Fibroblast of lung (primary cell): ENCODE data around the gene CBFA2T2. TPM values are rescaled to one million over a fixed set of nuclear protein-coding genes. Genes with fewer than 3 reads are reported as not detected.
A peak's percentile ranks its signal among the peaks of the same experiment; 100 is the strongest.
"Not testable (repeated sequence)": the region's sequence is repeated elsewhere in the genome, so short reads cannot be mapped to it uniquely, and the experiment has no call there.

Source experiments
- DNase-seq, 2 donors: peaks; one replicate each; pipeline versions ENCODE4 v3.0.0 to v3.0.0-alpha.2; 2010; ENCODE audit warnings: low read depth in 2 of 2
- H2AFZ ChIP-seq: 2 replicates; pipeline ENCODE4 v1.5.1; 2012; ENCODE audit warnings: low read length, control low read depth, inconsistent platforms
- H3K27ac ChIP-seq: 2 replicates; pipeline ENCODE4 v1.5.1; 2011; ENCODE audit warnings: low read length, control low read depth; ENCODE audit not compliant: insufficient read depth
- H3K27me3 ChIP-seq: 2 replicates; pipeline ENCODE4 v1.5.1; 2011; ENCODE audit warnings: mild to moderate bottlenecking, low read length; ENCODE audit not compliant: control insufficient read depth, insufficient read depth
- H3K36me3 ChIP-seq: 2 replicates; pipeline ENCODE4 v1.5.1; 2011; ENCODE audit warnings: low read length; ENCODE audit not compliant: control insufficient read depth, insufficient read depth
- H3K4me1 ChIP-seq: 2 replicates; pipeline ENCODE4 v1.5.1; 2011; ENCODE audit warnings: low read length; ENCODE audit not compliant: control insufficient read depth, insufficient read depth; ENCODE audit errors: extremely low read depth
- H3K4me2 ChIP-seq: 2 replicates; pipeline ENCODE4 v1.5.1; 2011; ENCODE audit warnings: low read length, control low read depth; ENCODE audit not compliant: insufficient read depth; ENCODE audit errors: extremely low read depth
- H3K4me3 ChIP-seq, 4 experiments: fragments of 200-600 bp in 1 of 4; sonication (generic) in 1 of 4; replicated peaks in 1 of 4; 2 replicates each; pipeline ENCODE4 v1.5.1; 2011 to 2016; ENCODE audit warnings: low read length in 4 of 4, low read depth in 3 of 4, mild to moderate bottlenecking in 3 of 4, control low read depth in 2 of 4, inconsistent platforms in 1 of 4, mixed read lengths in 1 of 4; ENCODE audit not compliant: insufficient read depth in 1 of 4; ENCODE audit errors: control extremely low read depth in 1 of 4
- H3K79me2 ChIP-seq: 2 replicates; pipeline ENCODE4 v1.5.1; 2012; ENCODE audit warnings: mild to moderate bottlenecking, low read length, inconsistent platforms; ENCODE audit not compliant: control insufficient read depth, insufficient read depth
- H3K9ac ChIP-seq: 2 replicates; pipeline ENCODE4 v1.5.1; 2011; ENCODE audit warnings: mild to moderate bottlenecking, low read length, control low read depth; ENCODE audit not compliant: insufficient read depth
- H3K9me3 ChIP-seq: 2 replicates; pipeline ENCODE4 v1.5.1; 2012; ENCODE audit warnings: low read depth, low read length; ENCODE audit not compliant: control insufficient read depth, insufficient read depth
- H4K20me1 ChIP-seq: 2 replicates; pipeline ENCODE4 v1.5.1; 2011; ENCODE audit warnings: low read length; ENCODE audit not compliant: control insufficient read depth, insufficient read depth; ENCODE audit errors: extremely low read depth
- CTCF ChIP-seq, 2 donors: IDR thresholded peaks in 1 of 2; conservative IDR thresholded peaks in 1 of 2; 1 replicate in 1 of 2; 2 replicates in 1 of 2; pipeline ENCODE4 v1.5.1; 2011 to 2012; ENCODE audit warnings: low read length in 2 of 2, control low read depth in 1 of 2, inconsistent platforms in 1 of 2, low read depth in 1 of 2, mild to moderate bottlenecking in 1 of 2
- EZH2 ChIP-seq: IDR thresholded peaks from 2 replicates; pipeline ENCODE4 v1.5.1; 2012; ENCODE audit warnings: low read length, control low read depth, mild to moderate bottlenecking; ENCODE audit errors: missing control alignments
- polyA plus RNA-seq, 2 donors: library from polyadenylated mRNA; depleted of rRNA in 1 of 2; stranded (reverse) in 1 of 2; unstranded in 1 of 2; fragments of >200 nt; gene quantifications; 2 replicates each; pipeline ENCODE4 v1.2.1, GENCODE V29; 2011 to 2012; ENCODE audit warnings: missing spikeins in 1 of 2
- total RNA-seq: library from RNA; depleted of rRNA; stranded (reverse); fragments of >200 nt; gene quantifications from 2 replicates; pipeline ENCODE4 v1.2.1, GENCODE V29; 2014

CBFA2T2 gene
- total and polyA plus RNA-seq, 2 donors (not counting 1 experiment from before 2014, with no cell fraction given): 5.6 to 7.3 TPM

DNA sequence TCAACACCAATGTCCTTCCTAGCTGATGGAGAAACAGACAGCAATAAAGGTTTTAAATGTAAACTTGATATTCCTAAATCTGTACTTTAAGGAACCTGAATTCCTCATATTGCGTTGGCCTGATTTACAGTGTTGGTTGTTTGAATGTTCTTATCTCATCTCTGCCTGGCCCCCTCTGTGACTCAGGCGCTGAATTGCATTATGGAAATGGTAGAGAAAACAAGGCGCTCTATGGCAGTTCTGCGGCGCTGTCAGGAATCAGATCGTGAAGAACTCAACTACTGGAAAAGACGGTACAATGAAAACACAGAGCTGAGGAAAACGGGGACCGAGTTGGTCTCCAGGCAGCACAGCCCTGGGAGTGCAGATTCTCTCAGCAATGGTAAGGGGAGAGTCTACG lies 139.6 kb downstream of the CBFA2T2 start:
- Histone ChIP-seq H3K4me3 (no peak overlapping the region), H3K9ac (no peak overlapping the region), H4K20me1 (no peaks in the 10 kb centered on the region), H3K4me2 (no peak overlapping the region), H3K79me2 (no peaks in the 10 kb centered on the region), H3K27ac (no peak overlapping the region), H2AFZ (no peak overlapping the region), H3K27me3 (no peaks in the 10 kb centered on the region), H3K4me1 (no peaks in the 10 kb centered on the region), H3K9me3 (no peaks in the 10 kb centered on the region), H3K36me3 (no peaks in the 10 kb centered on the region)
- TF ChIP-seq EZH2: no peak
- no peak for TF ChIP-seq CTCF (conservative IDR thresholded peaks at IDR 0.05 in 1 of 2, IDR thresholded peaks at IDR 0.05 in 1 of 2; ENCODE audit: low read depth in 1 of 2, low read length in 2 of 2)
- no peak for DNase-seq

DNA sequence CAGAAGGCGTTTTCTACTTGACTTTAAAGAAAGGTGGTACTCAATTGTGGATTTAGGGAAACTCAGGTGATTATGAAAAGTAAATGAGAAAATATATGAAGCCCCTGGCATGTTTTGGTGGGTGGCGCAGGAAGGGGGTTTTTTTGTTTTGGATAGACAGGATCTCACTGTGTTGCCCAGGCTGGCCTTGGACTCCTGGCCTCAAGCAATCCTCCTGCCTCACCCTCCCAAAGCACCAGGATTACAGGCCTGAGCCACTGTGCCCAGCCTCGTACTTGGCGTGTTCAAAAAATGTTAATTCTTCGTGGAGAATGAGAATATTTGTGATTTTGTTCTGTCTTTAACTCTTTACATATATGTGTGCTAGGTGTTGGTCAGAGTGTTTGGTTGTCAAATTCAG lies 140.1 kb downstream of the CBFA2T2 start:
- H3K4me2 ChIP-seq: no peak overlapping the region

DNA sequence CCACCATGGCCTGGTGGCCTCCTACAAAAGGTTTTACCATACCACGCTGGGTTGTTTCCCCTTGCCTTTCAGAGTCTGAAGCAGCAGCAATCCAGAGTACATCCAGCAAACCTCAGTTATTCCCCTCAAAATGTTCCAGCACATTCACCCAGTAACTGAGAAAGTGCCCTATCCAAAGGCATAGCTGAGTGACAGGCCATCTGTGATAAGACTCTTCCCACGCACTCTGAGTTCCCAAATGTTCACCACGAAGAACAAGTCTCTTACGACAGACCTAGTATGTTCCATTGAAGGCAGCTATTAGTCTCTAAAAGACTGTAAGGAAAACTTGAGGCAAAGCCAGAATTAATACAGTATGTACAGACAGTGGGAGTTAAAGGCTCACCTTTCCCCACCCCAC lies 140.6 kb downstream of the CBFA2T2 start:
- Histone ChIP-seq H4K20me1 (no peaks in the 10 kb centered on the region), H3K27me3 (no peaks in the 10 kb centered on the region), H3K27ac (no peak overlapping the region), H3K79me2 (no peaks in the 10 kb centered on the region), H3K9ac (no peak overlapping the region), H3K4me3 (no peak overlapping the region), H2AFZ (no peak overlapping the region), H3K9me3 (no peaks in the 10 kb centered on the region), H3K36me3 (no peaks in the 10 kb centered on the region), H3K4me1 (no peaks in the 10 kb centered on the region), H3K4me2 (no peak overlapping the region)
- peak in 1 of 2 donors; percentile 22 for DNase-seq
- TF ChIP-seq CTCF (conservative IDR thresholded peaks at IDR 0.05 in 1 of 2, IDR thresholded peaks at IDR 0.05 in 1 of 2; ENCODE audit: low read depth in 1 of 2, low read length in 2 of 2): no peak
- TF ChIP-seq EZH2: no peak

More for the DNA sequence above, 140.1 kb downstream of the CBFA2T2 start:
- no peak overlapping the region for H3K27ac ChIP-seq
- no peaks in the 10 kb centered on the region for H3K4me1 ChIP-seq
- H3K9me3 ChIP-seq: no peaks in the 10 kb centered on the region
- no peaks in the 10 kb centered on the region for H3K36me3 ChIP-seq
- H3K79me2 ChIP-seq: no peaks in the 10 kb centered on the region
- H3K9ac ChIP-seq: no peak overlapping the region
- TF ChIP-seq EZH2 (no peak), CTCF (conservative IDR thresholded peaks at IDR 0.05 in 1 of 2, IDR thresholded peaks at IDR 0.05 in 1 of 2; ENCODE audit: low read depth in 1 of 2, low read length in 2 of 2) (no peak)
- H2AFZ ChIP-seq: no peak overlapping the region
- DNase-seq: no peak
- no peaks in the 10 kb centered on the region for H3K27me3 ChIP-seq
- no peak overlapping the region for H3K4me3 ChIP-seq
- no peaks in the 10 kb centered on the region for H4K20me1 ChIP-seq

- not testable (repeated sequence) for DNase-seq, H3K27me3 ChIP-seq, H3K9ac ChIP-seq, H3K27ac ChIP-seq, H2AFZ ChIP-seq, H3K79me2 ChIP-seq, H3K4me2 ChIP-seq, H3K9me3 ChIP-seq, H3K4me1 ChIP-seq, H4K20me1 ChIP-seq, H3K36me3 ChIP-seq, H3K4me3 ChIP-seq
Observed at GRCh38 chr20:33631910-33632309, 142.0 kb downstream of the CBFA2T2 start.
